ENCODE measurements around the gene LRRC75A.

- TF ChIP-seq CTCF (IDR thresholded peaks at IDR 0.05) (no peak), POLR2A (IDR thresholded peaks at IDR 0.05) (no peak)
Observed at GRCh38 chr17:16475179-16475704, 16.8 kb downstream of the LRRC75A start.

Measured in uterus (tissue), 2 donors.